Hindlimb muscle (tissue), 1 donor: Measurements from ENCODE around the gene C10orf53. TPM values are rescaled to one million over a fixed set of nuclear protein-coding genes. Genes with fewer than 3 reads are reported as not detected.

ENCODE experiments used
- DNase-seq: peaks from one replicate; pipeline ENCODE4 v3.0.0-alpha.2; 2013
- polyA plus RNA-seq: library from polyadenylated mRNA; unstranded; fragments of 120-200 nt; gene quantifications from one replicate; pipeline ENCODE4 v1.2.1, GENCODE V29; 2013; ENCODE audit not compliant: insufficient read length

Gene C10orf53
- not detected for polyA plus RNA-seq

GRCh38 chr10:49679480-49679893, at the start of gene C10orf53:
Gene C10orf53, plus strand, starts transcription at chr10:49679651. Its CDS starts 47 bp downstream, at chr10:49679698.
- DNase-seq: peak; percentile 5

GRCh38 chr10:49631975-49632374, 47.5 kb upstream of the C10orf53 start:
- DNase-seq: no peak

- no peak for DNase-seq
These were observed 46.8 kb upstream of the C10orf53 start for GRCh38 chr10:49632406-49633317.

- DNase-seq: no peak
These were observed 46.0 kb upstream of the C10orf53 start for GRCh38 chr10:49633327-49634068.

GRCh38 chr10:49634069-49634660, 45.3 kb upstream of the C10orf53 start:
- DNase-seq: no peak

GRCh38 chr10:49642311-49642710, 37.1 kb upstream of the C10orf53 start:
- no peak for DNase-seq

GRCh38 chr10:49643241-49644034, 36.0 kb upstream of the C10orf53 start:
- no peak for DNase-seq

GRCh38 chr10:49644035-49644646, 35.3 kb upstream of the C10orf53 start:
- no peak for DNase-seq

GRCh38 chr10:49645417-49645816, 34.0 kb upstream of the C10orf53 start:
- DNase-seq: no peak

GRCh38 chr10:49645871-49646870, 33.3 kb upstream of the C10orf53 start:
- no peak for DNase-seq

GRCh38 chr10:49647554-49647953, 31.9 kb upstream of the C10orf53 start:
- no peak for DNase-seq

- no peak for DNase-seq
These were observed 31.3 kb upstream of the C10orf53 start for GRCh38 chr10:49647985-49648795.

- no peak for DNase-seq
These were observed 30.2 kb upstream of the C10orf53 start for GRCh38 chr10:49649294-49649693.

- no peak for DNase-seq
These were observed 29.3 kb upstream of the C10orf53 start for GRCh38 chr10:49649936-49650723.

GRCh38 chr10:49650724-49651034, 28.8 kb upstream of the C10orf53 start:
- no peak for DNase-seq

- no peak for DNase-seq
These were observed 28.2 kb upstream of the C10orf53 start for GRCh38 chr10:49651039-49651835.

GRCh38 chr10:49651917-49652316, 27.5 kb upstream of the C10orf53 start:
- DNase-seq: no peak
